DOHH2 (cell line): ENCODE results near the gene FAM78A.

Experiments used
- H3F3A ChIP-seq: fragments of 200-600 bp; sonication (generic), shearing (Covaris generic); 2 replicates; pipeline ENCODE4 v1.6.0; 2016; ENCODE audit warnings: antibody characterized with exemption, mild to moderate bottlenecking; ENCODE audit not compliant: control insufficient read depth, insufficient read depth
- H3K27ac ChIP-seq: fragments of 200-600 bp; sonication (generic); 2 replicates; pipeline ENCODE4 v1.5.1; 2014; ENCODE audit warnings: low read depth, mild to moderate bottlenecking, low read length, moderate library complexity
- H3K27me3 ChIP-seq: fragments of 200-600 bp; sonication (generic); 2 replicates; pipeline ENCODE4 v1.6.1; 2014; ENCODE audit warnings: mild to moderate bottlenecking, low read length, mixed read lengths; ENCODE audit not compliant: control insufficient read depth
- H3K36me3 ChIP-seq: fragments of 200-600 bp; sonication (generic); 2 replicates; pipeline ENCODE4 v1.6.1; 2014; ENCODE audit warnings: mild to moderate bottlenecking, low read length, moderate library complexity, mixed read lengths; ENCODE audit not compliant: control insufficient read depth
- H3K4me1 ChIP-seq: fragments of 200-600 bp; sonication (generic); 2 replicates; pipeline ENCODE4 v1.6.1; 2014; ENCODE audit warnings: mild to moderate bottlenecking, low read length, mixed read lengths; ENCODE audit not compliant: control insufficient read depth
- H3K4me2 ChIP-seq: fragments of 200-600 bp; sonication (generic); 2 replicates; pipeline ENCODE4 v1.6.0; 2014; ENCODE audit warnings: mild to moderate bottlenecking, low read length, moderate library complexity
- H3K4me3 ChIP-seq: fragments of 200-600 bp; sonication (generic); 2 replicates; pipeline ENCODE4 v1.5.1; 2014; ENCODE audit warnings: mild to moderate bottlenecking, low read length, mixed read lengths
- H3K79me2 ChIP-seq: fragments of 200-600 bp; sonication (generic); 2 replicates; pipeline ENCODE4 v1.6.1; 2014; ENCODE audit warnings: mild to moderate bottlenecking, low read length, mixed read lengths; ENCODE audit not compliant: control insufficient read depth
- H3K9me2 ChIP-seq: fragments of 200-600 bp; sonication (generic); replicated peaks from 2 replicates; pipeline ENCODE4 v1.6.1; 2014; ENCODE audit warnings: mild to moderate bottlenecking, low read length, mixed read lengths; ENCODE audit not compliant: control insufficient read depth
- H3K9me3 ChIP-seq: fragments of 200-600 bp; sonication (generic); 2 replicates; pipeline ENCODE4 v1.6.1; 2014; ENCODE audit warnings: antibody characterized with exemption, low read length, mixed read lengths; ENCODE audit not compliant: control insufficient read depth, insufficient read depth
- H4K20me1 ChIP-seq: fragments of 200-600 bp; sonication (generic); 2 replicates; pipeline ENCODE4 v1.6.0; 2014; ENCODE audit warnings: low read depth, mild to moderate bottlenecking, antibody characterized with exemption, low read length, moderate library complexity; ENCODE audit not compliant: control insufficient read depth, insufficient read depth
- EZH2phosphoT487 ChIP-seq: fragments of 200-600 bp; sonication (generic); IDR thresholded peaks from 2 replicates; pipeline ENCODE4 v1.6.1; 2017; ENCODE audit warnings: borderline replicate concordance, mild to moderate bottlenecking, antibody characterized with exemption, low read length, moderate library complexity, mixed read lengths
- TF ChIP-seq, protein P1 (sequence below): fragments of 200-600 bp; sonication (generic); IDR thresholded peaks from one replicate; pipeline ENCODE4 v1.5.1; 2014; ENCODE audit warnings: antibody characterized with exemption, mild to moderate bottlenecking, low read depth, low read length; ENCODE audit not compliant: poor library complexity, severe bottlenecking

The FAM78A gene

DNA sequence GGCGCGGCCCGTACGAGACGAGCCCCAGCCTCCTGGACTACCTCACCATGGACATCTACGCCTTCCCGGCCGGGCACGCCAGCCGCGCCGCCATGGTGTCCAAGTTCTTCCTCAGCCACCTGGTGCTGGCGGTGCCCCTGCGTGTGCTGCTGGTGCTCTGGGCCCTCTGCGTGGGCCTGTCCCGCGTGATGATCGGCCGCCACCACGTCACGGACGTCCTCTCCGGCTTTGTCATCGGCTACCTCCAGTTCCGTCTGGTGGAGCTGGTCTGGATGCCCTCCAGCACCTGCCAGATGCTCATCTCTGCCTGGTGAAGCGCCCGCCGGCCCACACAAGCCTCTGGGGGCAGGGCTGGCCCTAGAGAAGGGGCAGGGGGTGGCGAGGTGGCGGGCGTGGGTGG, 31.7 kb upstream of the FAM78A start:
- H3K4me1 ChIP-seq: no peaks in the 10 kb centered on the region
- H3K27ac ChIP-seq: no peak overlapping the region
- TF ChIP-seq EZH2phosphoT487: no peak
- TF ChIP-seq, protein P1, sequence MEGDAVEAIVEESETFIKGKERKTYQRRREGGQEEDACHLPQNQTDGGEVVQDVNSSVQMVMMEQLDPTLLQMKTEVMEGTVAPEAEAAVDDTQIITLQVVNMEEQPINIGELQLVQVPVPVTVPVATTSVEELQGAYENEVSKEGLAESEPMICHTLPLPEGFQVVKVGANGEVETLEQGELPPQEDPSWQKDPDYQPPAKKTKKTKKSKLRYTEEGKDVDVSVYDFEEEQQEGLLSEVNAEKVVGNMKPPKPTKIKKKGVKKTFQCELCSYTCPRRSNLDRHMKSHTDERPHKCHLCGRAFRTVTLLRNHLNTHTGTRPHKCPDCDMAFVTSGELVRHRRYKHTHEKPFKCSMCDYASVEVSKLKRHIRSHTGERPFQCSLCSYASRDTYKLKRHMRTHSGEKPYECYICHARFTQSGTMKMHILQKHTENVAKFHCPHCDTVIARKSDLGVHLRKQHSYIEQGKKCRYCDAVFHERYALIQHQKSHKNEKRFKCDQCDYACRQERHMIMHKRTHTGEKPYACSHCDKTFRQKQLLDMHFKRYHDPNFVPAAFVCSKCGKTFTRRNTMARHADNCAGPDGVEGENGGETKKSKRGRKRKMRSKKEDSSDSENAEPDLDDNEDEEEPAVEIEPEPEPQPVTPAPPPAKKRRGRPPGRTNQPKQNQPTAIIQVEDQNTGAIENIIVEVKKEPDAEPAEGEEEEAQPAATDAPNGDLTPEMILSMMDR: no peak
- H3K4me2 ChIP-seq: no peak overlapping the region
- H3K79me2 ChIP-seq: no peaks in the 10 kb centered on the region
- no peaks in the 10 kb centered on the region for H3K9me3 ChIP-seq
- H3F3A ChIP-seq: no peaks in the 10 kb centered on the region
- H3K27me3 ChIP-seq: peaks cover 9% of the 10 kb centered on the region
- H4K20me1 ChIP-seq: no peaks in the 10 kb centered on the region
- H3K4me3 ChIP-seq: no peak overlapping the region
- H3K9me2 ChIP-seq: no peaks in the 10 kb centered on the region
- no peaks in the 10 kb centered on the region for H3K36me3 ChIP-seq

DNA sequence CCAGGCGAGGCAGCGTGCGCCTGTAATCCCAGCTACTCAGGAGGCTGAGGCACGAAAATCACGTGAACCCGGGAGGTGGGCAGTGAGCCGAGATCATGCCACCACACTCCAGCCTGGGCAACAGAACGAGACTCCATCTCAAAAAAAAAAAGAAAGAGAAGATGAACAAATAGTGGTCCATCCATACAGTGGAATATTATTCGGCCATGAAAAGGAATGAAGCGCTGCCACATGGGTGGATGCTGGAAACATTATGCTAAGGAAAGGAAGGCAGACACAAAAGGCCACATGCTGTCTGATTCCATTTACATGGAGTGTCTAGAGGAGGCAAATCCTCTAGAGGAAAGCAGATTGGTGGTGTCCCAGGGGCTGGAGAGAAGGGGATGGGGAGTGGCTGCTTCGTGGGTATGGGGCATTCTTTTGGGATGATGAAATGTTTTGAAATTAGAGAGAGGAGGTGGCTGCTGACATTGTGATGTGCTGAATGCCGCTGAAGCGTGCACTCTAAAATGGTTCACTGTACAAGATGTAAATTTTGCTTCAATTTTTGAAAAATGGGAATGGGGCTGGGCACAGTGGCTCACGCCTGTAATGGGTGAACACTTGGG, 30.2 kb upstream of the FAM78A start:
- no peaks in the 10 kb centered on the region for H4K20me1 ChIP-seq
- H3K9me2 ChIP-seq: no peaks in the 10 kb centered on the region
- TF ChIP-seq EZH2phosphoT487: no peak
- TF ChIP-seq, protein P1: no peak
- no peak overlapping the region for H3K27ac ChIP-seq
- H3F3A ChIP-seq: no peaks in the 10 kb centered on the region
- peaks cover 9% of the 10 kb centered on the region for H3K27me3 ChIP-seq
- H3K4me1 ChIP-seq: 0 out of 2 replicates have a peak, but pooled peaks cover under 1% of the 10 kb centered on the region
- H3K4me2 ChIP-seq: no peak overlapping the region
- H3K79me2 ChIP-seq: no peaks in the 10 kb centered on the region
- H3K36me3 ChIP-seq: no peaks in the 10 kb centered on the region
- no peaks in the 10 kb centered on the region for H3K9me3 ChIP-seq
- no peak overlapping the region for H3K4me3 ChIP-seq

DNA sequence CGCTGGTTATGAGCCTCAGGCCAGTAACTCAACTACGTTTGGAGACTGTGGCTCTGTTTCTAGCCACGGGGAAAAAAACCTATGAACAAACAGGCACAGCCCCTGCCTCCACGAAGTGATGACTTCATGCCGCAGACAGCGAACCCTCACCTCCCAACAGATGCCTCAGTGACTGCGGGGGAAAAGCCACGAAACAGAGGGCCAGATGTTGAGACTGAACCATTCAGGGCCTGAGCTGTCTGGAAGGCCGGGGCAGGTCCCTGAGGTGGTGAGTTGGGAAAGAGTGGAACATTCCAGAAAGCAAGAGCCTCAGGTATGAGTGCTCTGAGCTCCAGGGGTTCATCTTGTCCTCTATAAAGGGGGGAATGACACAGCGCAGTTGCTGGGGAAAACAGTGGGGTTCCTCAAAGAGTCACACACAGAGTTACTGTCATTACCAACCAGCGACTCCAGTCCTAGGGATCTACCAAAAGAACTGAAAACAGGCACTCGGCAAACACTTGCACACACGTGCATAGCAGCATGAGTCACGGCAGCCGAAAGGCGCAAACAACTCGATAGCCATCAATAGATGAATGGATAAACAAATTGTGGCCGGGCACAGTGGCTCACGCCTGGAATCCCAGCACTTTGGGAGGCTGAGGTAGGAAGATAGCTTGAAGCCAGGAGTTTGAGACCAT, 28.5 kb upstream of the FAM78A start:
- TF ChIP-seq EZH2phosphoT487: no peak
- TF ChIP-seq, protein P1: no peak
- no peaks in the 10 kb centered on the region for H3K79me2 ChIP-seq
- H3K4me2 ChIP-seq: no peak overlapping the region
- H3K9me3 ChIP-seq: no peaks in the 10 kb centered on the region
- H4K20me1 ChIP-seq: no peaks in the 10 kb centered on the region
- no peaks in the 10 kb centered on the region for H3K27me3 ChIP-seq
- H3K9me2 ChIP-seq: no peaks in the 10 kb centered on the region
- no peaks in the 10 kb centered on the region for H3F3A ChIP-seq
- no peaks in the 10 kb centered on the region for H3K36me3 ChIP-seq
- H3K4me1 ChIP-seq: 0 out of 2 replicates have a peak, but pooled peaks cover 4% of the 10 kb centered on the region
- H3K27ac ChIP-seq: no peak overlapping the region
- H3K4me3 ChIP-seq: no peak overlapping the region
